HG03378 (cell line): ENCODE measurements around the gene PAPLN.

Source experiments
- ATAC-seq: cut with Tn5 transposase; IDR thresholded peaks from one replicate; pipeline ENCODE4 v1.9.1; 2021; ENCODE audit warnings: mild to moderate bottlenecking, moderate library complexity; ENCODE audit not compliant: unreplicated experiment

The PAPLN gene

GRCh38 chr14:73260574-73260973 is 23.3 kb downstream of the PAPLN start:
- no peak for ATAC-seq

DNA sequence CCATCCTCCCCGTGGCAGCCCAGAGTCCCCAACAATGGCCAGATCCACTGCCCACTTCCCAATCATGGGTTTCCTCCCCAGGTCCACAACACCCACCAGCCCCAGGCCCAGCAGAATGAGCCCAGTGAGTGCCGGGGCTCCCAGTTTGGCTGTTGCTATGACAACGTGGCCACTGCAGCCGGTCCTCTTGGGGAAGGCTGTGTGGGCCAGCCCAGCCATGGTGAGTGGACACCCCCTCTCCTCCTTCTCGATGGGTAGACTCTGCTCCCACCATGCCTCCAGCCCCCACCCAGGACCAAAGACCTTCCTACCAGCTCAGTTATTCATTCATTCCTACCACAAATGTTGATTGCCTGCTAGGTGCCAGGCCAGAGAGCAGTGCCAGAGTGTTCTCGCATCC is 23.8 kb downstream of the PAPLN start:
- no peak for ATAC-seq

DNA sequence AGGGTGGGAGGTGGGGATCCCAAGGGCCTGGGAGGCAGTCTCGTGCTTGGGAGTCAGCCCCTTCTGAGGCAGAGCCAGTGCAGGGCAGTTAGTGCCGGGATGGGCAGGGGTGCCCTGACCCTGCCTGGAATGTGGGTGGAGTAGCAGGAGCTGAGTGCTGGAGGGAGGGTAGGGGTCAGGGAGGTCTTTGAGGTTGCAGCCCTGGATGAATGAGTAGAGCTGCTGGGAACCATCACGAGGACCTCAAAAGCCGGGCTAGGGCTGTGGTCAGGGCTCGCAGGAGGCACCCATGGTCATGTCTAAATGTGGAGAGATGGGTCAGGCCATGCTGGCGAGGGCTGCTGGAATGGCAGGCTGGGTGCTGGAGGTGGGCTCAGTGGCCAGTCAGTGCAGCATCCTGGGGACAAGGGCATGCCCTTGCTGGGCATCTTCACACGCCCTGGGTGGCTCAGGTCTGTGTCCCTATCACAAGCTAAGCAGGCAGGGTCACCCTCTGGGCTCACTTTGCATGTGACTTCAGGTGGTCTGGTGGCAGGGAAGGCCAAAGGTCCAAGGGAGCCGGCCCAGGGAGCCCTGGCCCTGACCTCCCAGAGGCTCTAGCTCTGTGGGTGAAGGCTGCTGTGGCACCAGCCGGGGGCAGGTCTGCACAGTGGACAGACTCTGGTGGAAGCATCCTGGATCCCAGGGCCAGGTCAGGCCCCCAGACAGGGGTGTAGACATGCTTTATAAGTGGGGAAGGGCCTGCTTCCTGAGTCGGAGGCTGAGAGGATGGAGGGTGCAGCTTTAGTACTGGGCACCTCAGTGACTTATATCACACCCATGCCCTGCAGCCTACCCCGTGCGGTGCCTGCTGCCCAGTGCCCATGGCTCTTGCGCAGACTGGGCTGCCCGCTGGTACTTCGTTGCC is 24.5 kb downstream of the PAPLN start:
- no peak for ATAC-seq

DNA sequence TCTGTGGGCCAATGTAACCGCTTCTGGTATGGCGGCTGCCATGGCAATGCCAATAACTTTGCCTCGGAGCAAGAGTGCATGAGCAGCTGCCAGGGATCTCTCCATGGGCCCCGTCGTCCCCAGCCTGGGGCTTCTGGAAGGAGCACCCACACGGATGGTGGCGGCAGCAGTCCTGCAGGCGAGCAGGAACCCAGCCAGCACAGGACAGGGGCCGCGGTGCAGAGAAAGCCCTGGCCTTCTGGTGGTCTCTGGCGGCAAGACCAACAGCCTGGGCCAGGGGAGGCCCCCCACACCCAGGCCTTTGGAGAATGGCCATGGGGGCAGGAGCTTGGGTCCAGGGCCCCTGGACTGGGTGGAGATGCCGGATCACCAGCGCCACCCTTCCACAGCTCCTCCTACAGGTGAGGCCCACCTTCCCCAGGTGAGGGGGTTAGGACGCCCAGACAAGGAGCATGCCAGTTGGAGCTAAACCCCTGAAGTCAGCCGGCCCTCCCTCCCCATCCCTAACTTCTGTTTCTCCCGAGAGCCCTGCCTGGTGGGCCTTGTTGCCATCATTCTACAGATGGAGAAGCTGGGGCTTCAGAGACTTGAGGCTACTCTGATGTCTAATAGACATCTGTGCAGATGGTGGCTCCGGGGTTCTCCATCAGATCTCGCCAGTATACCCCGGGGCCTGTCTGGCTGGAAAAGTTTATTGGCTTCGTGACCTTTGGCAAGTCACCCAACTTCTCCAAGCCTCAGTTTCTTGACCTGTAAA is 25.3 kb downstream of the PAPLN start:
- no peak for ATAC-seq

DNA sequence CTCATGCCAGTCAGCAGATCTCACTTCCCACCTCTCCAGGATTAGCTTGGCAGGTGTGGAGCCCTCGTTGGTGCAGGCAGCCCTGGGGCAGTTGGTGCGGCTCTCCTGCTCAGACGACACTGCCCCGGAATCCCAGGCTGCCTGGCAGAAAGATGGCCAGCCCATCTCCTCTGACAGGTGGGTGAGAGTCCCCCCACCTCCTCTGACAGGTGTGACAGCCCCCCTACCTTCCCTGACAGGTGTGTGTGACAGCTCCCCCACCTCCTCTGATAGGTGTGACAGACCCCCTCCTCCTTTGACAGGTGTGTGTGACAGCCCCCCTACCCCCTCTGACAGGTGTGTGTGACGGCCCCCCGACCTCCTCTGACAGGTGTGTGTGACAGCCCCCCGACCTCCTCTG is 26.3 kb downstream of the PAPLN start:
- no peak for ATAC-seq

GRCh38 chr14:73264080-73264884 is 27.0 kb downstream of the PAPLN start:
- ATAC-seq, result no peak

- ATAC-seq, result no peak
Observed at GRCh38 chr14:73264885-73265720, 27.8 kb downstream of the PAPLN start.

GRCh38 chr14:73265721-73266046 is 28.4 kb downstream of the PAPLN start:
- no peak for ATAC-seq

GRCh38 chr14:73266317-73266716 is 29.0 kb downstream of the PAPLN start:
- no peak for ATAC-seq

GRCh38 chr14:73267474-73267873 is 30.2 kb downstream of the PAPLN start:
- ATAC-seq, result no peak

- ATAC-seq, result no peak
Observed at GRCh38 chr14:73269729-73270531, 32.6 kb downstream of the PAPLN start.

DNA sequence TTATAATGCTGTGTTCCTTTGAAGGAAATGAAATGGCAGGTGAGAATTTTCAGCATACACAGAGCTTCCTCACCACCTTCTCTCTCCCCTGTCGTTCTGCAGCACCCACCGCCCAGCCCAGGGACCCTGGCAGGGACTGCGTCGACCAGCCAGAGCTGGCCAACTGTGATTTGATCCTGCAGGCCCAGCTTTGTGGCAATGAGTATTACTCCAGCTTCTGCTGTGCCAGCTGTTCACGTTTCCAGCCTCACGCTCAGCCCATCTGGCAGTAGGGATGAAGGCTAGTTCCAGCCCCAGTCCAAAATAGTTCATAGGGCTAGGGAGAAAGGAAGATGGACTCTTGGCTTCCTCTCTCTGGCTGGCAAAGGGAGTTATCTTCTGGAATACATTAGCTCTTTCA is 35.1 kb downstream of the PAPLN start:
- ATAC-seq, result no peak

GRCh38 chr14:73273799-73274198 is 36.5 kb downstream of the PAPLN start:
- no peak for ATAC-seq

- no peak for ATAC-seq
Observed at GRCh38 chr14:73276836-73277235, 39.5 kb downstream of the PAPLN start.

- ATAC-seq, result no peak
Observed at GRCh38 chr14:73277376-73277775, 40.1 kb downstream of the PAPLN start.

GRCh38 chr14:73280903-73281302 is 43.6 kb downstream of the PAPLN start:
- no peak for ATAC-seq

- ATAC-seq, result no peak
Observed at GRCh38 chr14:73283608-73284379, 46.5 kb downstream of the PAPLN start.

DNA sequence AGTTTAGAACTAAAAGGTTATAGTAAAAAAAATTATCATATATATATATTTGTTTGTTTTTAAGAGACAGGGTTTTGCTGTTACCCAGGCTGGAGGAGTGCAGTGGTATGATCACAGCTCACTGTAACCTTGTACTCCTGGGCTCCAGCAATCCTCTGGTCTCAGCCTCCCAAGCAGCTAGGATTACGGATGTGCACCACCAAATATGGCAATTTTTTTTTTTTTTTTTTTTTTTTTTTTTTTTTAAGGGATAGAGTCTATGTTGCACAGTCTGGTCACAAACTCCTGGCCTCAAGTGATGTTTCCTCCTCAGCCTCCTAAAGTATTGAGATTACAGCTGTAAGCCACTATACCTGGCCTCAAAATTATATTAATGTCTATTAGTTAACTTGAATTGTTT is 48.7 kb downstream of the PAPLN start:
- no peak for ATAC-seq

- ATAC-seq, result no peak
Observed at GRCh38 chr14:73286598-73286997, 49.3 kb downstream of the PAPLN start.
